HCT116 (cell line): ENCODE data around the gene NABP1. TPM values are rescaled to one million over a fixed set of nuclear protein-coding genes. Genes with fewer than 3 reads are reported as not detected.

ENCODE experiments used
- ATAC-seq: fragments of 200-7000 bp; cut with Tn5 transposase; 2 replicates; pipeline ENCODE4 v1.9.1; 2020; ENCODE audit warnings: mild to moderate bottlenecking, moderate library complexity
- BruUV-seq: library from RNA; stranded (reverse); fragments of 400-500 nt; replicated peaks from 2 replicates; lab custom pipeline; 2021; lab: Mats Ljungman, UMichigan
- CTCF ChIA-PET: fragments of 300-600 bp; sonication (Branson Sonifier 250); formaldehyde crosslinking; loops from one replicate; lab custom pipeline; 2021; ENCODE audit warnings: antibody characterized with exemption; lab: Charles Lee
- POLR2A ChIA-PET: fragments of 300-600, 350-600 bp; sonication (Branson Sonifier 250); formaldehyde crosslinking; loops from one replicate; lab custom pipeline; 2021; ENCODE audit warnings: antibody characterized with exemption; lab: Charles Lee
- RAD21 ChIA-PET, 2 experiments: fragments of 300-600 bp; sonication (Branson Sonifier 250); formaldehyde crosslinking; loops; one replicate each; lab custom pipeline; 2023; ENCODE audit warnings: low total read pairs in 2 of 2; ENCODE audit not compliant: uncharacterized antibody in 2 of 2, unreplicated experiment in 2 of 2, low non-redundant PET in 1 of 2; lab: Charles Lee
- DNase-seq: peaks from one replicate; pipeline ENCODE4 v3.0.0-alpha.2; 2010; ENCODE audit warnings: low read depth, low spot score
- H2AFZ ChIP-seq: fragments of 200-600 bp; shearing (Covaris generic), sonication (generic); 2 replicates; pipeline ENCODE4 v1.6.1; 2017; ENCODE audit warnings: low read depth, mixed run types, mixed read lengths, antibody characterized with exemption, low read length; ENCODE audit not compliant: poor library complexity, severe bottlenecking
- H3K27ac ChIP-seq: 2 replicates; pipeline ENCODE4 v1.5.1; 2012; ENCODE audit warnings: low read depth, low read length
- H3K27me3 ChIP-seq: fragments of 200-600 bp; sonication (generic); 2 replicates; pipeline ENCODE4 v1.6.1; 2016; ENCODE audit warnings: mixed run types, low read length, mixed read lengths; ENCODE audit not compliant: insufficient read depth
- H3K36me3 ChIP-seq, 2 experiments: fragments of 200-500 bp in 1 of 2; fragments of 200-600 bp in 1 of 2; sonication (Bioruptor generic) in 1 of 2; sonication (generic) in 1 of 2; 2 replicates each; pipeline versions ENCODE4 v1.5.1 to v1.6.1; 2014 to 2016; ENCODE audit warnings: low read length in 2 of 2, inconsistent platforms in 1 of 2, mixed read lengths in 1 of 2, mixed run types in 1 of 2; ENCODE audit not compliant: insufficient read depth in 2 of 2, control insufficient read depth in 1 of 2
- H3K4me1 ChIP-seq, 2 experiments: fragments of 200-600 bp in 1 of 2; sonication (generic) in 1 of 2; 2 replicates each; pipeline versions ENCODE4 v1.5.1 to v1.6.1; 2012 to 2017; ENCODE audit warnings: low read length in 2 of 2, inconsistent platforms in 1 of 2, mild to moderate bottlenecking in 1 of 2, mixed read lengths in 1 of 2, mixed run types in 1 of 2, moderate library complexity in 1 of 2; ENCODE audit not compliant: insufficient read depth in 2 of 2, control insufficient read depth in 1 of 2
- H3K4me2 ChIP-seq: fragments of 200-600 bp; sonication (generic); 2 replicates; pipeline ENCODE4 v1.6.1; 2017; ENCODE audit warnings: mixed run types, low read length, mixed read lengths
- H3K4me3 ChIP-seq, 2 experiments: fragments of 200-600 bp in 1 of 2; sonication (generic) in 1 of 2; replicated peaks in 1 of 2; 2 replicates each; pipeline ENCODE4 v1.5.1; 2011 to 2016; ENCODE audit warnings: low read length in 2 of 2, control low read depth in 1 of 2, low read depth in 1 of 2, mild to moderate bottlenecking in 1 of 2, mixed read lengths in 1 of 2, mixed run types in 1 of 2
- H3K79me2 ChIP-seq: fragments of 200-600 bp; sonication (generic); 2 replicates; pipeline ENCODE4 v1.6.1; 2017; ENCODE audit warnings: mild to moderate bottlenecking, mixed run types, low read length, moderate library complexity, mixed read lengths; ENCODE audit not compliant: insufficient read depth
- H3K9ac ChIP-seq: fragments of 200-600 bp; sonication (generic); 2 replicates; pipeline ENCODE4 v1.6.1; 2016; ENCODE audit warnings: low read length, mixed read lengths
- H3K9me2 ChIP-seq: fragments of 200-600 bp; sonication (generic), shearing (Covaris generic); 2 replicates; pipeline ENCODE4 v1.6.1; 2017; ENCODE audit warnings: mixed run types, mild to moderate bottlenecking, moderate library complexity; ENCODE audit not compliant: insufficient read depth
- H3K9me3 ChIP-seq, 2 experiments: fragments of 200-500 bp in 1 of 2; fragments of 200-600 bp in 1 of 2; sonication (Bioruptor generic) in 1 of 2; sonication (generic) in 1 of 2; 2 replicates each; pipeline ENCODE4 v1.6.1; 2014 to 2017; ENCODE audit warnings: low read length in 2 of 2, mixed read lengths in 2 of 2, inconsistent platforms in 1 of 2, low read depth in 1 of 2, mild to moderate bottlenecking in 1 of 2, mixed run types in 1 of 2, moderate library complexity in 1 of 2; ENCODE audit not compliant: control insufficient read depth in 1 of 2, insufficient read depth in 1 of 2
- H4K20me1 ChIP-seq: fragments of 200-600 bp; sonication (generic), shearing (Covaris generic); 2 replicates; pipeline ENCODE4 v1.6.1; 2017; ENCODE audit warnings: mixed run types, mild to moderate bottlenecking, moderate library complexity; ENCODE audit not compliant: insufficient read depth
- ATF3 ChIP-seq: IDR thresholded peaks from 2 replicates; pipeline ENCODE4 v1.6.1; 2012
- CEBPB ChIP-seq: IDR thresholded peaks from 2 replicates; pipeline ENCODE4 v1.6.1; 2012; ENCODE audit warnings: low read depth
- EGR1 ChIP-seq: IDR thresholded peaks from 2 replicates; pipeline ENCODE4 v1.6.1; 2012; ENCODE audit warnings: low read depth
- EZH2 ChIP-seq: fragments of 200-600 bp; sonication (generic); IDR thresholded peaks from 2 replicates; pipeline ENCODE4 v1.6.1; 2017; ENCODE audit warnings: antibody characterized with exemption, mixed run types
- JUND ChIP-seq: IDR thresholded peaks from 2 replicates; pipeline ENCODE4 v1.6.1; 2012
- POLR2AphosphoS5 ChIP-seq: IDR thresholded peaks from 2 replicates; pipeline ENCODE4 v1.6.1; 2011; ENCODE audit warnings: mild to moderate bottlenecking, low read depth, low read length, moderate library complexity
- RAD21 ChIP-seq: IDR thresholded peaks from 2 replicates; pipeline ENCODE4 v1.6.1; 2012; ENCODE audit warnings: low read depth, mild to moderate bottlenecking
- REST ChIP-seq: IDR thresholded peaks from 2 replicates; pipeline ENCODE4 v1.6.1; 2012; ENCODE audit warnings: low read depth
- SRF ChIP-seq: IDR thresholded peaks from 2 replicates; pipeline ENCODE4 v1.6.1; 2012; ENCODE audit warnings: low read depth
- TCF7L2 ChIP-seq: IDR thresholded peaks from 2 replicates; pipeline ENCODE4 v1.7.0; 2011; ENCODE audit warnings: borderline replicate concordance, inconsistent platforms; ENCODE audit not compliant: insufficient read depth, insufficient read length; ENCODE audit errors: extremely low read depth
- ZNF274 ChIP-seq: fragments of 200-500 bp; sonication (Bioruptor generic); IDR thresholded peaks from 2 replicates; pipeline ENCODE4 v1.6.1; 2014; ENCODE audit warnings: mild to moderate bottlenecking, low read depth, low read length, inconsistent platforms
- intact Hi-C: fragments of 100-400 bp; cut with micrococcal nuclease; formaldehyde crosslinking; loops from 2 replicates; pipeline ENCODE4 v1.10.0; 2022
- total RNA-seq: library from RNA; stranded (reverse); gene quantifications from one replicate; pipeline ENCODE4 v1.2.1, GENCODE V29; 2021; ENCODE audit not compliant: unreplicated experiment

The NABP1 gene
- total RNA-seq, 1 experiment from 2014 or later, result 39.3 TPM

- H3K9ac ChIP-seq, result no peak overlapping the region
- H3K27me3 ChIP-seq, result no peaks in the 10 kb centered on the region
- no peak for DNase-seq
- no peak overlapping the region for H3K27ac ChIP-seq
- H4K20me1 ChIP-seq, result no peaks in the 10 kb centered on the region; the same call in 1 of the 2 replicates
- H3K4me3 ChIP-seq, result no peak overlapping the region
- no peak for TF ChIP-seq TCF7L2
- TF ChIP-seq ATF3, result no peak
- no peak for TF ChIP-seq EZH2
- no peak for TF ChIP-seq SRF
- no peak for TF ChIP-seq POLR2AphosphoS5
- TF ChIP-seq RAD21, result no peak
- H3K79me2 ChIP-seq, result peaks cover 14% of the 10 kb centered on the region
- H3K9me2 ChIP-seq, result no peaks in the 10 kb centered on the region
- ChIA-PET CTCF (no interaction called here), POLR2A (interaction anchor here (1.7 kb wide), 1 partner anchor 9 kb away, joined by 6 read pairs; the partner anchor contains the start of gene NABP1), RAD21 (no interaction called here)
- BruUV-seq, result no TSS peak
- ATAC-seq, result no peak
- H2AFZ ChIP-seq, result no peak overlapping the region
- peaks cover 15 to 37% of the 10 kb centered on the region in 2 experiments for H3K4me1 ChIP-seq
- no peak overlapping the region for H3K4me2 ChIP-seq
- H3K36me3 ChIP-seq, result peaks cover 34 to 56% of the 10 kb centered on the region in 2 experiments
- no peaks in the 10 kb centered on the region for H3K9me3 ChIP-seq
- intact Hi-C loops, result no loop called here
Observed at GRCh38 chr2:191686729-191687128, 8.8 kb downstream of the NABP1 start.

GRCh38 chr2:191687867-191688266, 9.9 kb downstream of the NABP1 start:
- no peaks in the 10 kb centered on the region for H3K27me3 ChIP-seq
- H4K20me1 ChIP-seq, result no peaks in the 10 kb centered on the region; the same call in 1 of the 2 replicates
- intact Hi-C loops, result no loop called here
- no peak for DNase-seq
- ChIA-PET CTCF (interaction anchor here (1.0 to 1.2 kb wide), 2 partner anchors 117 to 119 kb away, joined by 3 read pairs; no protein-coding TSS in a partner anchor), RAD21 (no interaction called here), POLR2A (interaction anchor here (0.8 to 1.6 kb wide), 2 partner anchors 8 to 10 kb away, joined by 3 to 11 read pairs; partner anchors contain the start of gene NABP1)
- H3K9ac ChIP-seq, result no peak overlapping the region
- peaks cover 5% of the 10 kb centered on the region; the same call in 1 of the 2 replicates for H3K79me2 ChIP-seq
- no peak for ATAC-seq
- H2AFZ ChIP-seq, result no peak overlapping the region
- TF ChIP-seq JUND (no peak), POLR2AphosphoS5 (no peak), ZNF274 (no peak), CEBPB (no peak), EGR1 (no peak), REST (no peak)
- BruUV-seq, result no TSS peak
- no peaks in the 10 kb centered on the region for H3K9me2 ChIP-seq
- no peak overlapping the region for H3K4me3 ChIP-seq
- no peak overlapping the region for H3K27ac ChIP-seq
- peaks cover 19 to 37% of the 10 kb centered on the region in 2 experiments for H3K4me1 ChIP-seq
- H3K4me2 ChIP-seq, result no peak overlapping the region; the same call in 1 of the 2 replicates
- peaks cover 27 to 46% of the 10 kb centered on the region in 2 experiments for H3K36me3 ChIP-seq
- H3K9me3 ChIP-seq, result no peaks in the 10 kb centered on the region
